HepG2 (cell line): ENCODE measurements around the gene MBD3L2B. TPM values are rescaled to one million over a fixed set of nuclear protein-coding genes. Genes with fewer than 3 reads are reported as not detected.

Experiments
- ATAC-seq: fragments of 200-7000 bp; cut with Tn5 transposase; 3 replicates; pipeline ENCODE4 v1.9.1; 2020; ENCODE audit warnings: mild to moderate bottlenecking, moderate library complexity
- BruUV-seq: library from RNA; stranded (reverse); fragments of 400-500 nt; replicated peaks from 2 replicates; lab custom pipeline; 2021; lab: Mats Ljungman, UMichigan
- CTCF ChIA-PET: fragments of 300-600 bp; formaldehyde crosslinking; extraction: SDS; loops from one replicate; lab custom pipeline; 2021; ENCODE audit warnings: low total read pairs, inconsistent platforms, low intra/inter-chr PET ratio; lab: Yijun Ruan, JAX
- POLR2A ChIA-PET: fragments of 350-600 bp; sonication (Branson Sonifier 250); formaldehyde crosslinking; loops from one replicate; lab custom pipeline; 2020; ENCODE audit warnings: antibody characterized with exemption, inconsistent platforms; lab: Yijun Ruan, JAX
- DNase-seq: peaks from one replicate; pipeline ENCODE4 v3.0.0-alpha.2; 2015; ENCODE audit warnings: low spot score
- FAIRE-seq: peaks from 3 replicates; lab custom pipeline; 2011; peaks lifted over from hg19 to GRCh38; lab: Jason Lieb, UNC
- H2AFZ ChIP-seq: one replicate; pipeline ENCODE4 v1.6.1; 2011; ENCODE audit warnings: low read length, inconsistent platforms
- H3K27ac ChIP-seq: fragments of 300-600 bp; 3 replicates; pipeline ENCODE4 v1.8.0; 2011; ENCODE audit warnings: mixed run types, mild to moderate bottlenecking, mixed read lengths, low read length, inconsistent platforms; ENCODE audit not compliant: insufficient read depth; ENCODE audit errors: extremely low read length
- H3K27me3 ChIP-seq, 2 experiments: fragments of 200-600 bp in 1 of 2; 2 replicates in 1 of 2; 3 replicates in 1 of 2; pipeline versions ENCODE4 v1.6.0 to v1.8.0; 2011; ENCODE audit warnings: low read length in 2 of 2, mild to moderate bottlenecking in 2 of 2, moderate library complexity in 2 of 2, inconsistent platforms in 1 of 2; ENCODE audit not compliant: insufficient read depth in 2 of 2, control insufficient read depth in 1 of 2
- H3K36me3 ChIP-seq, 2 experiments: fragments of 200-600 bp in 1 of 2; replicated peaks in 1 of 2; 2 replicates in 1 of 2; 3 replicates in 1 of 2; pipeline versions ENCODE4 v1.5.1 to v1.8.0; 2011; ENCODE audit warnings: low read length in 2 of 2, inconsistent platforms in 1 of 2; ENCODE audit not compliant: insufficient read depth in 2 of 2, control insufficient read depth in 1 of 2
- H3K4me1 ChIP-seq: 2 replicates; pipeline ENCODE4 v1.5.1; 2012; ENCODE audit warnings: low read length, inconsistent platforms; ENCODE audit not compliant: insufficient read depth
- H3K4me2 ChIP-seq: 2 replicates; pipeline ENCODE4 v1.6.0; 2011; ENCODE audit warnings: low read depth, low read length, inconsistent platforms
- H3K4me3 ChIP-seq, 3 experiments: fragments of 200-600 bp in 1 of 3; sonication (generic), shearing (Covaris generic) in 1 of 3; replicated peaks in 1 of 3; 2 replicates each; pipeline ENCODE4 v1.5.1; 2011 to 2016; ENCODE audit warnings: low read length in 3 of 3, inconsistent platforms in 2 of 3, low read depth in 2 of 3, mild to moderate bottlenecking in 2 of 3, control low read depth in 1 of 3, mixed read lengths in 1 of 3; ENCODE audit not compliant: insufficient read depth in 1 of 3
- H3K79me2 ChIP-seq: one replicate; pipeline ENCODE4 v1.6.1; 2011; ENCODE audit warnings: low read length, inconsistent platforms; ENCODE audit not compliant: insufficient read depth
- H3K9ac ChIP-seq: 2 replicates; pipeline ENCODE4 v1.6.0; 2011; ENCODE audit warnings: mild to moderate bottlenecking, low read depth, low read length, inconsistent platforms; ENCODE audit not compliant: insufficient read depth
- H3K9me3 ChIP-seq: 2 replicates; pipeline ENCODE4 v1.5.1; 2012; ENCODE audit warnings: mild to moderate bottlenecking, low read length
- H4K20me1 ChIP-seq: 2 replicates; pipeline ENCODE4 v1.6.0; 2011; ENCODE audit warnings: inconsistent platforms, mild to moderate bottlenecking, low read length, moderate library complexity; ENCODE audit not compliant: insufficient read depth
- ADNP ChIP-seq: sonication (generic); formaldehyde crosslinking; IDR thresholded peaks from 2 replicates; pipeline ENCODE4 v1.4.0; 2020; ENCODE audit warnings: missing genetic modification reagents
- ATM ChIP-seq: fragments of 450-650 bp; IDR thresholded peaks from 2 replicates; pipeline ENCODE4 v1.7.1; 2017; ENCODE audit warnings: mild to moderate bottlenecking, borderline replicate concordance
- GATAD1 ChIP-seq: IDR thresholded peaks from 2 replicates; pipeline ENCODE4 v1.6.1; 2016; ENCODE audit warnings: missing genetic modification reagents, missing compliant biosample characterization
- KLF6 ChIP-seq: IDR thresholded peaks from 2 replicates; pipeline ENCODE4 v1.8.0; 2016; ENCODE audit warnings: missing biosample characterization, missing genetic modification reagents
- SRF ChIP-seq: IDR thresholded peaks from 2 replicates; pipeline ENCODE4 v1.6.1; 2011; ENCODE audit warnings: mild to moderate bottlenecking, low read depth, low read length, moderate library complexity
- WGBS: methylation state at CpG from one replicate; pipeline ENCODE4 v1.1.6; 2017; ENCODE audit warnings: low lambda C conversion rate; 5-methylcytosine and 5-hydroxymethylcytosine counted together
- in situ Hi-C: cut with HindIII; loops from 2 replicates; pipeline ENCODE4 v1.10.0; 2017; ENCODE audit warnings: low pct_unique_long_range_greater_than_20kb; ENCODE audit not compliant: extremely low pct_ligation_motif_present
- intact Hi-C: fragments of 100-400 bp; cut with micrococcal nuclease; formaldehyde crosslinking; loops from one replicate; pipeline ENCODE4 v1.10.0; 2022; ENCODE audit not compliant: unreplicated experiment
- polyA plus RNA-seq, 8 experiments: library from polyadenylated mRNA; depleted of rRNA in 3 of 8; stranded (reverse) in 7 of 8; unstranded in 1 of 8; fragments of >200 nt; fragmentation: Illumina TruSeq in 4 of 8; extraction: Trizol in 4 of 8; gene quantifications; 2 replicates each; pipeline versions ENCODE4 v1.2.1 to v1.2.3, GENCODE V29; 2011 to 2016; ENCODE audit warnings: low read depth in 4 of 8, missing spikeins in 1 of 8, mixed read lengths in 1 of 8; ENCODE audit not compliant: insufficient read depth in 1 of 8
- total RNA-seq, 5 experiments: library from RNA; depleted of rRNA; stranded (reverse); fragments of >200 nt; fragmentation: Illumina TruSeq; extraction: Trizol; gene quantifications; 2 replicates each; pipeline ENCODE4 v1.2.3, GENCODE V29; 2016; ENCODE audit warnings: low read depth in 1 of 5
- TF ChIP-seq, protein P1 (sequence below): sonication (generic); formaldehyde crosslinking; IDR thresholded peaks from 2 replicates; pipeline ENCODE4 v1.5.0; 2020; ENCODE audit warnings: missing genetic modification reagents
- TF ChIP-seq, protein P2 (sequence below): sonication (generic); formaldehyde crosslinking; IDR thresholded peaks from one replicate; pipeline ENCODE4 v1.5.1; 2020; ENCODE audit warnings: mild to moderate bottlenecking, missing genetic modification reagents; ENCODE audit errors: not compliant biosample characterization
- TF ChIP-seq, protein P3 (sequence below): IDR thresholded peaks from 2 replicates; pipeline ENCODE4 v1.6.1; 2018; ENCODE audit warnings: missing genetic modification reagents
- TF ChIP-seq, protein P4 (sequence below): sonication (generic); formaldehyde crosslinking; IDR thresholded peaks from 2 replicates; pipeline ENCODE4 v1.4.0; 2020; ENCODE audit warnings: low read depth, missing genetic modification reagents
- TF ChIP-seq, protein P5 (sequence below): sonication (generic); formaldehyde crosslinking; IDR thresholded peaks from 2 replicates; pipeline ENCODE4 v1.5.0; 2020; ENCODE audit warnings: missing genetic modification reagents

The MBD3L2B gene
- total and polyA plus RNA-seq, 2 of the 13 experiments (the other 11 are each of a cell fraction or from before 2014, with no cell fraction given): not detected

DNA sequence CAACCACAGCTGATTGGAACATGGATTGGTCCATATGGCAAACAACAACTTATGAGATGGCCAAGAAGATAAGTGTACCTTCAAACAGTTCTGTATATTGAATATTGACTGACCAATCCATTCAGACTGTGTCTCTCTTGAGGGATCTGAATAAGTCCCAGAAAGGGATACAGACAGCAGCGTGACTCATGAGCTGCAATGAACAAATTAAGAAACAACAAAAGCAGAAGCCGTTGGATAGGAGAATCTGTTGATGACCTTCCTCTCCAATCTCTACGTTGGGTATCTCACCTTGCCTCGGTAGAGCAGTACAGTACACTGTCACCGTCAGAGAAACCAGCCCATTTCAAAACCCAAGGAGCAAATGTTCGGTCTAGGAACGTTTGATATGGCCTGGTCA is 21.3 kb downstream of the MBD3L2B start:
- no peak for DNase-seq
- peaks cover 5% of the 10 kb centered on the region for H3K9me3 ChIP-seq
- H3K79me2 ChIP-seq: no peaks in the 10 kb centered on the region
- intact Hi-C loops (no loop called here), in situ Hi-C loops (no loop called here)
- no peak for ATAC-seq
- no peaks in the 10 kb centered on the region for H3K36me3 ChIP-seq
- H3K9ac ChIP-seq: no peak overlapping the region
- H3K27me3 ChIP-seq: no peaks in the 10 kb centered on the region; a peak in 1 of 5 replicates
- H3K4me3 ChIP-seq: no peak overlapping the region
- H3K4me2 ChIP-seq: no peak overlapping the region
- POLR2A ChIA-PET: no interaction called here
- FAIRE-seq: no peak
- no peak overlapping the region for H2AFZ ChIP-seq
- CTCF ChIA-PET: no interaction called here
- no peak overlapping the region for H3K27ac ChIP-seq
- no peaks in the 10 kb centered on the region for H4K20me1 ChIP-seq
- 6% methylated on average over 5 of the region's 7 CpGs for WGBS
- no peaks in the 10 kb centered on the region for H3K4me1 ChIP-seq
- no TSS peak for BruUV-seq
- TF ChIP-seq, protein P1, sequence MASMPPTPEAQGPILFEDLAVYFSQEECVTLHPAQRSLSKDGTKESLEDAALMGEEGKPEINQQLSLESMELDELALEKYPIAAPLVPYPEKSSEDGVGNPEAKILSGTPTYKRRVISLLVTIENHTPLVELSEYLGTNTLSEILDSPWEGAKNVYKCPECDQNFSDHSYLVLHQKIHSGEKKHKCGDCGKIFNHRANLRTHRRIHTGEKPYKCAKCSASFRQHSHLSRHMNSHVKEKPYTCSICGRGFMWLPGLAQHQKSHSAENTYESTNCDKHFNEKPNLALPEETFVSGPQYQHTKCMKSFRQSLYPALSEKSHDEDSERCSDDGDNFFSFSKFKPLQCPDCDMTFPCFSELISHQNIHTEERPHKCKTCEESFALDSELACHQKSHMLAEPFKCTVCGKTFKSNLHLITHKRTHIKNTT (CRISPR knock-in tag): no peak
- TF ChIP-seq GATAD1 (CRISPR knock-in tag): no peak
- TF ChIP-seq KLF6: no peak
- TF ChIP-seq, protein P2, sequence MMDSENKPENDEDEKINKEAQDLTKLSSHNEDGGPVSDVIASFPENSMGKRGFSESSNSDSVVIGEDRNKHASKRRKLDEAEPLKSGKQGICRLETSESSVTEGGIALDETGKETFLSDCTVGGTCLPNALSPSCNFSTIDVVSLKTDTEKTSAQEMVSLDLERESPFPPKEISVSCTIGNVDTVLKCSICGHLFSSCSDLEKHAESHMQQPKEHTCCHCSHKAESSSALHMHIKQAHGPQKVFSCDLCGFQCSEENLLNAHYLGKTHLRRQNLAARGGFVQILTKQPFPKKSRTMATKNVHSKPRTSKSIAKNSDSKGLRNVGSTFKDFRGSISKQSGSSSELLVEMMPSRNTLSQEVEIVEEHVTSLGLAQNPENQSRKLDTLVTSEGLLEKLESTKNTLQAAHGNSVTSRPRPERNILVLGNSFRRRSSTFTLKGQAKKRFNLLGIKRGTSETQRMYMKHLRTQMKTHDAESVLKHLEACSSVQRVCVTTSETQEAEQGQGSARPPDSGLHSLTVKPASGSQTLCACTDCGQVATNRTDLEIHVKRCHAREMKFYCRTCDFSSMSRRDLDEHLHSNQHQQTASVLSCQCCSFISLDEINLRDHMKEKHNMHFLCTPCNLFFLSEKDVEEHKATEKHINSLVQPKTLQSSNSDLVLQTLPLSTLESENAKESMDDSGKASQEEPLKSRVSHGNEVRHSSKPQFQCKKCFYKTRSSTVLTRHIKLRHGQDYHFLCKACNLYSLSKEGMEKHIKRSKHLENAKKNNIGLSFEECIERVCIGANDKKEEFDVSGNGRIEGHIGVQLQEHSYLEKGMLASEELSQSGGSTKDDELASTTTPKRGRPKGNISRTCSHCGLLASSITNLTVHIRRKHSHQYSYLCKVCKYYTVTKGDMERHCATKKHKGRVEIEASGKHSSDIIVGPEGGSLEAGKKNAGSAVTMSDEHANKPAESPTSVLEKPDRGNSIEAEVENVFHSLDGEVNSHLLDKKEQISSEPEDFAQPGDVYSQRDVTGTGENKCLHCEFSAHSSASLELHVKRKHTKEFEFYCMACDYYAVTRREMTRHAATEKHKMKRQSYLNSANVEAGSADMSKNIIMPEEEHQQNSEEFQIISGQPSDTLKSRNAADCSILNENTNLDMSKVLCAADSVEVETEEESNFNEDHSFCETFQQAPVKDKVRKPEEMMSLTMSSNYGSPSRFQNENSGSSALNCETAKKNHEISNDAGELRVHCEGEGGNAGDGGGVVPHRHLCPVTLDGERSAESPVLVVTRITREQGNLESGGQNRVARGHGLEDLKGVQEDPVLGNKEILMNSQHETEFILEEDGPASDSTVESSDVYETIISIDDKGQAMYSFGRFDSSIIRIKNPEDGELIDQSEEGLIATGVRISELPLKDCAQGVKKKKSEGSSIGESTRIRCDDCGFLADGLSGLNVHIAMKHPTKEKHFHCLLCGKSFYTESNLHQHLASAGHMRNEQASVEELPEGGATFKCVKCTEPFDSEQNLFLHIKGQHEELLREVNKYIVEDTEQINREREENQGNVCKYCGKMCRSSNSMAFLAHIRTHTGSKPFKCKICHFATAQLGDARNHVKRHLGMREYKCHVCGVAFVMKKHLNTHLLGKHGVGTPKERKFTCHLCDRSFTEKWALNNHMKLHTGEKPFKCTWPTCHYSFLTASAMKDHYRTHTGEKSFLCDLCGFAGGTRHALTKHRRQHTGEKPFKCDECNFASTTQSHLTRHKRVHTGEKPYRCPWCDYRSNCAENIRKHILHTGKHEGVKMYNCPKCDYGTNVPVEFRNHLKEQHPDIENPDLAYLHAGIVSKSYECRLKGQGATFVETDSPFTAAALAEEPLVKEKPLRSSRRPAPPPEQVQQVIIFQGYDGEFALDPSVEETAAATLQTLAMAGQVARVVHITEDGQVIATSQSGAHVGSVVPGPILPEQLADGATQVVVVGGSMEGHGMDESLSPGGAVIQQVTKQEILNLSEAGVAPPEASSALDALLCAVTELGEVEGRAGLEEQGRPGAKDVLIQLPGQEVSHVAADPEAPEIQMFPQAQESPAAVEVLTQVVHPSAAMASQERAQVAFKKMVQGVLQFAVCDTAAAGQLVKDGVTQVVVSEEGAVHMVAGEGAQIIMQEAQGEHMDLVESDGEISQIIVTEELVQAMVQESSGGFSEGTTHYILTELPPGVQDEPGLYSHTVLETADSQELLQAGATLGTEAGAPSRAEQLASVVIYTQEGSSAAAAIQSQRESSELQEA (CRISPR knock-in tag): no peak
- no peak for TF ChIP-seq ADNP (CRISPR knock-in tag)
- TF ChIP-seq, protein P3, sequence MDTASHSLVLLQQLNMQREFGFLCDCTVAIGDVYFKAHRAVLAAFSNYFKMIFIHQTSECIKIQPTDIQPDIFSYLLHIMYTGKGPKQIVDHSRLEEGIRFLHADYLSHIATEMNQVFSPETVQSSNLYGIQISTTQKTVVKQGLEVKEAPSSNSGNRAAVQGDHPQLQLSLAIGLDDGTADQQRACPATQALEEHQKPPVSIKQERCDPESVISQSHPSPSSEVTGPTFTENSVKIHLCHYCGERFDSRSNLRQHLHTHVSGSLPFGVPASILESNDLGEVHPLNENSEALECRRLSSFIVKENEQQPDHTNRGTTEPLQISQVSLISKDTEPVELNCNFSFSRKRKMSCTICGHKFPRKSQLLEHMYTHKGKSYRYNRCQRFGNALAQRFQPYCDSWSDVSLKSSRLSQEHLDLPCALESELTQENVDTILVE (CRISPR knock-in tag): no peak
- TF ChIP-seq, protein P4, sequence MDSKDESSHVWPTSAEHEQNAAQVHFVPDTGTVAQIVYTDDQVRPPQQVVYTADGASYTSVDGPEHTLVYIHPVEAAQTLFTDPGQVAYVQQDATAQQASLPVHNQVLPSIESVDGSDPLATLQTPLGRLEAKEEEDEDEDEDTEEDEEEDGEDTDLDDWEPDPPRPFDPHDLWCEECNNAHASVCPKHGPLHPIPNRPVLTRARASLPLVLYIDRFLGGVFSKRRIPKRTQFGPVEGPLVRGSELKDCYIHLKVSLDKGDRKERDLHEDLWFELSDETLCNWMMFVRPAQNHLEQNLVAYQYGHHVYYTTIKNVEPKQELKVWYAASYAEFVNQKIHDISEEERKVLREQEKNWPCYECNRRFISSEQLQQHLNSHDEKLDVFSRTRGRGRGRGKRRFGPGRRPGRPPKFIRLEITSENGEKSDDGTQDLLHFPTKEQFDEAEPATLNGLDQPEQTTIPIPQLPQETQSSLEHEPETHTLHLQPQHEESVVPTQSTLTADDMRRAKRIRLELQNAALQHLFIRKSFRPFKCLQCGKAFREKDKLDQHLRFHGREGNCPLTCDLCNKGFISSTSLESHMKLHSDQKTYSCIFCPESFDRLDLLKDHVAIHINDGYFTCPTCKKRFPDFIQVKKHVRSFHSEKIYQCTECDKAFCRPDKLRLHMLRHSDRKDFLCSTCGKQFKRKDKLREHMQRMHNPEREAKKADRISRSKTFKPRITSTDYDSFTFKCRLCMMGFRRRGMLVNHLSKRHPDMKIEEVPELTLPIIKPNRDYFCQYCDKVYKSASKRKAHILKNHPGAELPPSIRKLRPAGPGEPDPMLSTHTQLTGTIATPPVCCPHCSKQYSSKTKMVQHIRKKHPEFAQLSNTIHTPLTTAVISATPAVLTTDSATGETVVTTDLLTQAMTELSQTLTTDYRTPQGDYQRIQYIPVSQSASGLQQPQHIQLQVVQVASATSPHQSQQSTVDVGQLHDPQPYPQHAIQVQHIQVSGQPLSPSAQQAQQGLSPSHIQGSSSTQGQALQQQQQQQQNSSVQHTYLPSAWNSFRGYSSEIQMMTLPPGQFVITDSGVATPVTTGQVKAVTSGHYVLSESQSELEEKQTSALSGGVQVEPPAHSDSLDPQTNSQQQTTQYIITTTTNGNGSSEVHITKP: no peak
- no peak for TF ChIP-seq ATM
- TF ChIP-seq, protein P5, sequence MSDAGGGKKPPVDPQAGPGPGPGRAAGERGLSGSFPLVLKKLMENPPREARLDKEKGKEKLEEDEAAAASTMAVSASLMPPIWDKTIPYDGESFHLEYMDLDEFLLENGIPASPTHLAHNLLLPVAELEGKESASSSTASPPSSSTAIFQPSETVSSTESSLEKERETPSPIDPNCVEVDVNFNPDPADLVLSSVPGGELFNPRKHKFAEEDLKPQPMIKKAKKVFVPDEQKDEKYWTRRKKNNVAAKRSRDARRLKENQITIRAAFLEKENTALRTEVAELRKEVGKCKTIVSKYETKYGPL: no peak
- TF ChIP-seq SRF: no peak
